ENCODE measurements around the gene ZNF292.
A peak's percentile ranks its signal among the peaks of the same experiment; 100 is the strongest.
"Not testable (repeated sequence)": the region's sequence is repeated elsewhere in the genome, so short reads cannot be mapped to it uniquely, and the experiment has no call there.

ZNF292 gene

DNA sequence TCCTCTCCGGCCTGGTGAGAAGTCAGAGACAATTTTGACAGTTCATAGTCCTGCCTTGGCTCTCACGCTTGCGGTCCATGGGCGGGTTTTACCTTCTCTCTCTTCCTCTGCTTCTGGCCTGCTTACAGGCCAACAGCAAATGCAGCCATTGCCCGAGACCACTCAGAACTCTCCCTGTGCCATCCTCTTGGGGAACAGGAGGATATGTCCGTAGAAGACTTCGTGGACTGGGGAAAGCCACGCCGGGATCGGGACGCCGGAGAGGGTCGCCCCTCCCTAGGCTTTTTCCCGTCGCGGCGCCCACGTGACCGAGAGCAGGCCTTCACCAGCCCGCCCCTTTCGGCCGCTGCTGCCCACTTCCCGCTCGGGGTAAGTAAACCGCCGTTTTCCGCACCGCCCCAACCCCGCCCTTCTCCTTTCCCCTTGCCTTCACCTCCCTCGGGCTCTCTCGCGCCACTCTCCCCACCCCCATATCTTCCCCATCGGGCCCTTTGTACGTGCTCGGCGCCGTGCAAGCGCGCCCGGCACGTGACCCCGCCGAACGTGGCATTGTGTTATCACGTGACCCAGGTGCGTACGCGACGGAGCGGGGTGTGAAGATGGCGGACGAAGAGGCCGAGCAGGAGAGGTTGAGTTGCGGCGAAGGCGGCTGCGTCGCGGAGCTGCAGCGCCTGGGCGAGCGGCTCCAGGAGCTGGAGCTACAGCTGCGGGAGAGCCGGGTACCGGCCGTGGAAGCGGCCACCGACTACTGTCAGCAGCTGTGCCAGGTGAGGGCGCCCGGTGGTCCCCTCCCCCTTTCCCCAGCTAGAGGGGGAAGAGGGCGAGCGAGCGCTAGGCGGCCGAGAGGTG is at the start of gene ZNF292:
Gene ZNF292 (plus strand): TSS at position 573 of the 849 bp plus-strand sequence. CDS start 27 bp downstream, at position 600.
- peak; percentile 65 to 99 (median 98) for DNase-seq

DNA sequence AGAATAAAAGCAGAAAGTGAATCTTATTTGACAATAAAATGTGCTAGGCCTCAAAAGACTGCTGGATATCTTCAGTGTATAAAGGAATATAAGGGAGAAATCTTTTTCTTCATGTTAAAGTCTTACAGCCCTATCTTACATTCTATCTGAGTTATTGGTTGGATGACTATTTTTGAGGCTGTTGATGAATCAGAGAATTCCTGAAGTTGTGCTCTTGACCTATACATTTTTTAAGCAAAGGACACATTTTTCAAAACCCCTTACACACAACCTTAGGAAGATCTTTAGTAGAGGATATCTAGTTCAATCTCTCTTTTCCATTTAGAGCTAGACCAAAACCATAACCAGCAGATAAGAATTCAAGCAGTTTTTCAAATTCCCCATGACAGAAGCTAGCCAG is 49.5 kb upstream of the ZNF292 start:
- no peak for DNase-seq

DNA sequence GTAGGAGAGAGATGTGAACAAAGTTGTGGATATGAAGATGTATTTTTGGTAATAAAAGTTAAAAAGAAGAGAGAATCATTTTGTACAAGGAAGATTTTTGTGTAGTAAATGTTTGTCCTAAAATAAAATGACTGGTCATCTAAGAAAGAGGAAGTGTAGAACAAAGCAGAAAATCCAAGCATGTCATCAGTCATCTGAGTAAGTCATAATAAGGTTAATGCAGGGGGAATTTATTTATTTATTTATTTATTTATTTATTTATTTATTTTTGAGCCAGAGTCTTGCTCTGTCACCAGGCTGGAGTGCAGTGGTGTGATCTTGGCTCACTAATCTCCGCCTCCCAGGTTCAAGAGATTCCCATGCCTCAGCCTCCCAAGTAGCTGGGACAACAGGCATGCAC is 44.7 kb upstream of the ZNF292 start:
- DNase-seq = no peak

DNA sequence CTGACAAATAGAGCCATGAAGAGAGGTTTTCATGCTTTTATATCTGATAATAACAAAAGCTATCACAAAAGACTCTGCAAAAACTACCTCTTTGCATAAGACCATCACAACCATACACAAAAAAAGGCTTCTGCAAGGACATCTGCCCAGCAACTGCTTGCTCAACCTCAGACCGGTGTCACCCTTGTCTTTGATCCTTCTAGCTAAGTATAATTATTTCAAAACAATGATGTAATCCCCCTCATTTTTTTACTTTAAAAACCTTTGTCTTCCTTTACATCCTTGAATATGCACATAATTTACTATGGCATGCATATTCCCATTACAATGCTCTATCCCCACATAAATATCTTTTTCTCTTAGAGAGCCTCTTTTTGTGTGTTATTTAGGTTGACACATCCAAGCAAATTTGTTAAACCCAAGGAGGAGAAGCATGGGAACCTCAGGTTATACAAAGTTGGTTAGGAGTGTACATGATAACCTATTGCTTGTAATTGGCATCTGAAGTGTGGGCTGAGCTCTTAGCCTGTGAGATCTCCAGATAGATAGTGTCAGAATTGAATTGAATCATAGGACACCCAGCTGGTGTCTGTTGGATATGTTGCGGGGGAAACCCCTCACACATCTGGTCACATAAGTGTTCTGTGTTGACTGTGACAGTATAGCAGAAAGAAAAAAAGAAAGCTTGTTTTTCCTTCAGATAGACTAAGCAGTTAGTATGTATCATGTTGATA is 39.8 kb upstream of the ZNF292 start:
- no peak for DNase-seq

DNA sequence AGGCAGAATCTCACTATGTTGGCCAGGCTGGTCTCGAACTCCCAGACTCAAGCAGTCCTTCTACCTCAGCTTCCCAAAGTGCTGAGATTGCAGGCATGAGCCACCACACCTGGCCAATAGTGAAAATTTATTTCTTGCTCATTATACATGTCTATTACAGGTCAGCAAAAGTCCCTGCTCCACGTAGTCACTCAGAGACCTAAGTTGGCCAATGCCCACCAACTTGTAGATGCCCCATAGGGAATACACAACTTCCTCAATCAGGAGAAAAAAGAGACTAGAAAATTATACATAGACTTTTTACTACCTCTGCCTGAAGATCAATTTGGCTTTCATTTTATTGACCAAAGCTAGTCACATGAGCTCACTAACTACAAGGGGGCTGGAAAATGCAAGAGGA is 38.4 kb upstream of the ZNF292 start:
- no peak for DNase-seq

DNA sequence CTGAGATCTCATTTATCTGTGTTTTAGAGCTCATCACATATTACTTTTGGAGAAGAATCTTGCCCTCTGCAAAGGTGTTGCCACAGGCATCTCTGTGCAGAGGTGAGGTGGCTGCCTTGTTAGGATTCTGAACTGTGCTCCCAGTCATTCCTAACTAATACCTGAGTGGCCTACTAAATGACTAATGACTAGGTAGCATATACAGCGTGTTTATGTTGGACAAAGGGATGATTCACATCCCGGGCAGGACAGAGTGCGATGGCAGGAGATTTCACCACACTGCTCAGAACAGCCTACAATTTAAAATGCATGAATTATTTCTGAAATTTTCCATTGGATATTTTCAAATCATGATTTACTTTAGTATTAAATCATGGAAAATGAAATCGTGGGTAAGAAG is 37.3 kb upstream of the ZNF292 start:
- no peak for DNase-seq

DNA sequence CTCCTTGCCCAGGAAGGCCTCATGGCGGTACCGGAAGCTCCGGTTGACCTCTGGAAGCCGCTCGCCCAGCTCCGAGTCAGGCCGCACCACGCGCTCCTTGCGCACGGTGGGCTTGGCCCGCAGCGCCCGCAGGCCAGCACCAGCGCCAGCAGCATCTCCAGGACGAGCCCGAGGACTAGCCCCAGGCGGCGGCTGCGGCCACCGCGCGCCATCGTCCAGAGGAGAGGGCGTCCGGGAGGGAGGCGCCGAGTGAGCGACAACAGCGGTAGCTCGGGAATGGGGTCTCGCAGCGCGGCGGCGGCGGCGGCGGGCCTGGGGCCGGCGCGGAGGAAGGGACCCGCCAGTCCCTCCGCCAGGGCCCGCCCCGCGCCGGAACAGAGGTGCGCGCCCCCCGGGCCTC is 32.9 kb upstream of the ZNF292 start:
- DNase-seq = no peak

DNA sequence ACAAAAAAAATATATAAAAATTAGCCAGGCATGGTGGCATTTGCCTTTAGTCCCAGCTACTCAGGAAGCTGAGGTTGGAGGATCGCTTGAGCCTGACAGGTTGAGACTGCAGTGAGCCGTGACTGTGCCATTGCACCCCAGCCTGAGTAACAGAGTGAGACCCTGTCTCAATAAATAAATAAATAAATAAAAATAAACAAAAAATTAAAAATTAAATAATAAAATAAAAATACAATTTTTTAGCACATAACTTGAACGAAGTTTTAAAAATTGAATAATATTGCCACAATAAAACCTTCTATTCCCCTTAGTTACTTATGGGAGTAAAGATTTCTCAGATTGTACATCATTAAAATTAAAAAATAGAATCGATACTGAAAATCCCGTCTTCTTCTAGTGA is 31.3 kb upstream of the ZNF292 start:
- DNase-seq = no peak

DNA sequence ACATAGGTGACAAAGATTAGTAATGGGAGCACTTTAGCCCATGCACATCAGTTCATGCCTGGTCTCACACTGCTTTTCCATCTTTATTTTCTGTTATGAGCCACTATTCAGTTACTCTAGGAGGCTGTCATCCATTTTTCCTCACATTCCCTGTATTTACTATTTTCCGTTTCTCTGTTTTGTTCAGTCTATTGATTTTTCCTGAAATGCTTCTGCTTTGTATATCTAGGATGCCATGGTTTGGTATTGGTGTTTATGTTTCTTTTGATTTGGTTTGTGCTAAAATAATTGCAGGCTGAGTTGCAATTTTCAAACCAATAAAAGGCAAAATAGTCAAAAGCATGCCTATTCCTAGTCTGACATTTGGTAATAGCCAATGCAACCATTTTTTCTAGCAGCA is 28.9 kb upstream of the ZNF292 start:
- no peak for DNase-seq

DNA sequence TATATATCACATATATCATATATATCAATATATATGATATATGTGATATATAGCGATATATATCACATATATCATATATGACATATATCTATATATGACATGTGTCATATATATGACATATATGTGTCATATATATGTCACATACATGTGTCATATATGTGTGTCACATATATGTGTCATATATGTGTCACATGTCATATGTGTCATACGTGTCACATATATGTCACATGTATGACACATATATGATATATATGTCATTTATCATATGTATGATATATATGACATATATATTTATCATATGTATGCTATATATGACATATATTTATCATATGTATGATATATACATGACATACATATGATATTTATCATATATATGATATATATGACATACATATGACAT is 27.6 kb upstream of the ZNF292 start:
- DNase-seq = no peak

DNA sequence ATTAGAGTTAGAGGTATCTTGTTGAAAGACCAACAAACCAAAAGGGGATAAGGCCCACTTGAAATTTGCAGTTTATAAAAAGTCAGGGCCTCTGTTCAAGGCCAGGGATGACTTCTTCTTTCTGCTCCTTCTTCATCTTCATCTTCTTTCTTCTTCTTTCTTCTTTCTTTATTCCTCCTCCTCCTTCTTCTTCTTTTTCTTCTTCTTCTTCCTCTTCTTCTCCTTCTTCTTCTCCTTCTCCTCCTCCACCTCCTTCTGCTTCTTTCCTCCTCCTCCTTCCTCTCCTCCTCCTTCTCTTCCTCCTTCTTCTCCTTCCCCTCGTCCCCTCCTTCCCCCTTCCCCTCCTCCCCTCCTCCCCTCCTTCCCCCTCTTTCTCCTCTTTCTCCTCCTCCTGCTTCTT is 18.4 kb upstream of the ZNF292 start:
- DNase-seq = no peak

DNA sequence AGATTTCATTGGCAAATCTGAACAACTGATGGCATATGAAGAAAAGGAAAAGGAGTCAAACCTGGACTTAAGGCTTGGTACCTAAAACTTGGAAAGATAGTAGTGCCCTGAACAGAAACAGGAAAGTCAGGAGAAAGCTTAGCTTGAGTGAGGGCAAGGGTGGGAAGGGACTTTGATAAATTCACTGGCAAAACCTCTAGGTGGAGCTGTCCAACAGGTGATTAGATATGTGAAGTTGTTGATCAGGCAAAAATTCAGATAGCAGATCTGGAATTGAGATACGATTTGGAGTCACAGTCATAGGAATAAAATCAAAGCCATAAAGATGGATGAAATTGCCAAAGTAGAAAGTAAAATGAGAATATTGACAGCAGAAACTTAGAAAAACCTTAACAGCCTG is 16.1 kb upstream of the ZNF292 start:
- DNase-seq = peak in 3 of 14 donors; percentile 1 to 10 (median 3)

DNA sequence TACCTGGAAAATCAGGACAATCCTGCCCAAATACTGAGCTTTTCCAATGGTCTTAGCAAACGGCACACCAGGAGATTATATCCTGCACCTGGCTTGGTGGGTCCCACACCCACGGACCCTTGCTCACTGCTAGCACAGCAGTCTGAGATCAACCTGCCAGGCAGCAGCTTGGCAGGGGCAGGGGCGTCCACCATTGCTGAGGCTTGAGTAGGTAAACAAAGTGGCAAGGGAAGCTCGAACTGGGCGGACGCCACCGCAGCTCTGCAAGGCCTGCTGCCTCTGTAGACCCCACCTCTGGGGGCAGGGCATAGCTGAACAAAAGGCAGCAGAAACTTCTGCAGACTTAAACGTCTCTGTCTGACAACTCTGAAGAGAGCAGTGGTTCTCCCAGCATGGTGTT is 15.4 kb upstream of the ZNF292 start:
- not testable (repeated sequence) for DNase-seq

DNA sequence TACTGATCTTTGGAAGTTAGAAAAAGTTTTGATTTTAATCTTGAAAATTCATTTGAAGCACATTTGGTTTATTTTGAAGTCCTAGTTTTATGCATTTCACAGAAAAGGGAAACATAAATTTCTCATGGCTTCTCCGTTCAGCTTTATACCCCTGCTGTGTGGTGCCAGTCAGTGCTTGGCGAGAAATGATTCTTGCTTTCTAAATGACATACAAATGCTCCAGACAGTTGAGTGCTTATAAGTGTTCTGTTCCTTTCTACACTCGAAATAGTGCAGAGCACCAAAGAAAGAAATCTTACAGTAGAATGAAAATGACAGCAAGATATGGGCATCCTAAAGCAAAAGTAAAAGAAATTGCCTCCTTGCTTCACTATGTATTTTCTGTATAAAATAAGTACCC is 9.0 kb upstream of the ZNF292 start:
- no peak for DNase-seq

DNA sequence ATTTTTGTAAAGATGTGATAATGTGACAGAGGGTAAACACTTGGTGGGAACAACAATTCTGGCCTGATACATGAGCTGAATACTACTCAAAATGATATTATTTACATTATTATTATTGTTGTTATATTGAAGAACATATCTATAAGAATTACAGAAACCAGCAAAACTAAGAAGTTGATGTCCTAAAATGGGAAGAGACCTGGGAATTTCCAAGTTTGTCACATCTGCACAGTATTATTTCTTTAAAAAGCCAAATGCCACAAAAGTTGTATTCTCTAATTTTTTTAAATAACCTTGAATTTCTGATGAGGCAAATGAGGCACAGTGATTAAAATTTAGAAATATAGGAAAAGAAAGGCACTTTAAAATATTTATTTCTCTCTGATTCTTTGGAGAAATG is 5.0 kb upstream of the ZNF292 start:
- DNase-seq = no peak

DNA sequence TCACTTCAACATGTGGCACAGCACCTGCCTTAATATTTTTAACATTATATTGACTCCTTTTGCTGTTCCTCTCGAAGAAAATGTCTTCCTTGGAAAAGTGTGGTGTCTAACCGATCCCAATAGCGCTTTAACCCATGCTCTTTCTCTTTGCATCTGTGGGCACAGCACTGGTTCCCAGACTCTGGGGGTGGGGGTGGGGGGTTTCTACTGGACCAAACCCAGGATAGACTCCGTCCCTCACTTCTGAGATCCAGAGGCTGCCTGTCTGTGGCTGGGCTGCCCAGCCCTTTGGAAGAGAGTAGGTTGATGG is 3.9 kb upstream of the ZNF292 start:
- DNase-seq = no peak

DNA sequence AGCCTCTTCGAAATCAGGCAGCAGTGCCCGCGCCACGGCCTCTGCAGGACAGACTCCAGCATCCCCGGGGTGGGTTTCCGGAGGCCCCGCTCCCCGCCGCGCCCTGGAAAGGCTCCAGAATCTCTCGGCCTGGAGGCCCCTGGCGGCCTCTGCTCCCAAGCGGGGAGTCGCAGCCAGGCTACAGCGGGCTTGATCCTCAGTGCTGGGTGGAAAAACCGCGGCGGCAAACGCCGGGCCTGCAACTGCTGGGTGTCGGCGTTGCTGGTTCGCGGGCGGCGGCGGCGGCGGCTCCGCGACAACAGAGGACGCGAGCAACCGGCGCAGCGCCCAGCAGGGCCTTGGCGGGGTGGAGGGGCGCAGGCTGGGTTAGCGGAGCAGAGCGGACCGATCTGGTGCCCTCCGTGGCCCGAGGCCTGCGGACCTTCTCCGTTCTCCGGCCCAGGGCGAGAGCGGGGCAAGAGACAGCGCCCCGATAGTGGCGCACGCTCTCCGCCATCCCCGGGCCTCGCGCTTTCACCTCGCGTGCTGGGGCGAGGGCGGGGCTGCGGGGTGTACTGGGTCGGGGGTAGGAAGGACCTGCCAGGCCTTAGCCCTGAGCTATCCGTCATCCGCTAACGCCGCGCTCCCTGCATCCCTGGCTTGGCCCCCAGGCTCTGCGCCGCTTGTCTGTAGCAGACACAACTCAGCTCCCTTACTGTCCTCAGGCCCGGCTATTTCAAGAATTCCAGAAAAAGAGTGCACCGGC is 3.4 kb upstream of the ZNF292 start:
- DNase-seq = peak; percentile 31 to 88 (median 79)

DNA sequence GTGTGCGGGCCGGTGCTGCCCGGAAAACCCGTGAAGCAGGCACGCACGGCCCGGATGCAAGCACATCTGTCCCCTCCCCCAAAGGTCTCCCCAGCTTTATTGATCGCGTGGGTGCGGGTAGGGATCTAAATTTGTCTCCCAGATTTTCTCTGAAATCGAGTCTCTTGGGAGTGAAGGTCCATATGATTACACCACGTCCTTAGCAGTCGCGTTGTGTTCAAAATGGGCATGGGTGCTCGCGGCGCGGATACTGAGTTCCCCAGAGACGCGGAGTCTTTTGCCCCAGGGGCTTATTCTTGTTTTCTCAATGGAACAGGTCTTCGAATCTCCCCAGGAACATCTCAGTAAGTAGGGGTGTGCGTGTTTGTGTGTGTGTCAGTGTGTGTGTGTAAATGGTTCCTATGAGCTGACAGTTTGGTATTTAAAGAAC is 2.8 kb upstream of the ZNF292 start:
- peak in 6 of 14 donors; percentile 44 to 75 (median 66) for DNase-seq

DNA sequence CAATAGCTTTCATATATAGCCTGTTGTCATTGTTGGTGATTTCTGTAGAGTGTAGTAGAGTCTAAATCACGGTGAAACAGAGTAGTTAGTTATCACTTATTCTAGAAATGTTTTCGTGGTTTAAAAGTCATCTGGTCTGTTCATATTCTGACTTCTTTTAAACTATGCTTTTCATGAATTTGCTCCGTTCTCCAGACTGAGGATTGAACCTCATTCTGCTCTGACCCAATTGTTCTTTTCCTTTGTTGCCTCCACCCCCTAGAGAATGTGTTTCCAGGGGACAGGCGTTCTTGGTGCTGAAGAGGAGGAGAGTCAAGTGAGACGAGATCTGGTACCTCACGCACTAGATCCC is 748 bp upstream of the ZNF292 start:
- no peak for DNase-seq

DNA sequence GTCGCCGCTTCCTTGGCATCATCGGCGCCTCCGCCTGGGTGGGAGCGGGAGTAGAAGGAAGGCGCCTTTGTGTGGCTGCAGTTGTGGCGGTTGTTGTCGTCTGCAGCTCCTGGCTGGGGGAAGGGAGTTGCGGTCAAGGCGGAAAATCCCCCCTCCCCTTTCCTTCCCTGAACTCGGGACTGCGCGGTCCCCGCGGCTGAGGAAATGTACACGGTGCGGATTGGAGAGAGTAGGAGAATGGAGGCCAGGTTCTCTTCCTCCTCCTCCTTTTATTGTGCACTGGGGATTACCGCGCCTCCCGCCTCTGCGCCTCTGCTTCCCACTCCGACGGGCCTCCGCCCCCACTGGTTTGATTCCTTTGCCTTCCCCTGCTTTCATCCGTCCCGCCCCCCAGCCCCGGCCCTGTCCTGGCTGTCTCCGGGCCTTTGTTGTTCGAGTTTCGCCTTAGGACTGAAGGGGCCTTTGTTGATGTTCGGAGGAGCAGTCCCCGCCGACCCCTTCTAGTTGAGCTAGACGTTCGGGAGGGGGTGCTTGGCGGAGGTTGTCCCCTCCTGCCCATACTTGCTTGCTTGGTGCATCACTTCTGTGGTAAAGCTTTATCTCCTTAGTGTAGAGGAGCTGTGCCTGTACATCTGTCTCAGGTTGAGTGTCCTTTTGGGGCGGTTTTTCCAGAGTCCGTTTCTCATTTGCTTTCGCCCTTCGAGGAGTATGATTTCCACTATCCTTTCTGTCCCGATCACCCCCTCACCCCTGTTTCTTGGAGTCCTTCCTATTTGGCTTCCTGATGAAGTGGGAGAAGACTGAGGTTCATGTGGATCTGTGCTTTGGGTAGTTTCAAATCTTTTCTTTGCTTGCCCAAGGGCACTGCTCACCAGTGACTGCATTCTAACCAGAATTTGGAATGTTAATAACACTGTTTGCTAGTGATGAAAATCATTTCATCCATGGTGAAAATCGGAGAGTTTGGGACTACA is 764 bp downstream of the ZNF292 start:
- DNase-seq = peak in 13 of 14 donors; percentile 18 to 78 (median 73)

DNA sequence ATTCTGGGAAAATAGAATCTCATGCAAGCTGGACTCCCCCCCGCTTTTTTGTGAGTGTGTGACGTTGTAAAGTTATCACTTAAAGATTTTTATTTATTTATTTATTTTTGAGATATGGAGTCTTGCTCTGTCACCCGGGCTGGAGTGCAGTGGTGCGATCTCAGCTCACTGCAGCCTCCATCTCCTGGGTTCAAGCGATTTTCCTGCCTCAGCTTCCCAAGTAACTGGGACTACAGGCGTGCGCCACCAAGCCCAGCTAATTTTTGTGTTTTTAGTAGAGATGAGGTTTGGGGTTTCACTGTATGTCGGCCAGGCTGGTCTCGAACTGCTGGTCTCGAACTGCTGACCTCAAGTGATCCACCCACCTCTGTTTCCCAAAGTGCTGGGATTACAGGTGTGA is 2.2 kb downstream of the ZNF292 start:
- DNase-seq = not testable (repeated sequence)

DNA sequence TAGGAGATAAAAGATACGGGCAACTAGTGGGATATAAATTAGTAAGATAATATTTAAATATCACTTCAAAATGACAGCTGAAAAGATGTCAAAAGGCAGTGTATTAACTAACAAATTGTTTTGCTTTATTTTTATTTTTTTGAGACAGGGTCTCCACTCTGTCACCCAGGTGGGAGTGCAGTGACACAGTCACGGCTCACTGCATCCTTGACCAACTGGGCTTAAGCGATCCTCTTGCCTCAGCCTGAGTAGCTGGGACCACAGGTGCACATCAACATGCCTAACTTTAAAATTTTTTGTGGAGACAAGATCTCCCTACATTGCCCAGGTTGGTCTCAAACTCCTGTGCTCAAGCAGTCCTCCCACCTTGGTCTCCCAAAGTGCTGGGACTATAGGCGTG is 5.9 kb downstream of the ZNF292 start:
- DNase-seq = no peak

All from C1 segment of cervical spinal cord (tissue), 14 donors.